IPS-15b (cell line): ENCODE measurements around the gene TBX1.

Experiments
- H3K27me3 ChIP-seq: one replicate; pipeline ENCODE4 v1.6.1; 2013; ENCODE audit warnings: low read length; ENCODE audit not compliant: control insufficient read depth, insufficient read depth
- H3K36me3 ChIP-seq: one replicate; pipeline ENCODE4 v1.6.1; 2013; ENCODE audit warnings: low read length; ENCODE audit not compliant: control insufficient read depth, insufficient read depth
- H3K4me1 ChIP-seq: one replicate; pipeline ENCODE4 v1.6.1; 2013; ENCODE audit warnings: mild to moderate bottlenecking, low read length; ENCODE audit not compliant: control insufficient read depth, insufficient read depth
- H3K4me3 ChIP-seq: one replicate; pipeline ENCODE4 v1.5.1; 2013; ENCODE audit warnings: low read depth, low read length
- H3K9ac ChIP-seq: one replicate; pipeline ENCODE4 v1.6.1; 2013; ENCODE audit warnings: low read depth, mild to moderate bottlenecking, low read length
- H3K9me3 ChIP-seq: one replicate; pipeline ENCODE4 v1.6.1; 2013; ENCODE audit warnings: mild to moderate bottlenecking, low read length; ENCODE audit not compliant: control insufficient read depth, insufficient read depth

TBX1 gene

GRCh38 chr22:19743651-19744050, 16.9 kb upstream of the TBX1 start:
- no peaks in the 10 kb centered on the region for H3K4me1 ChIP-seq
- no peaks in the 10 kb centered on the region for H3K36me3 ChIP-seq
- no peaks in the 10 kb centered on the region for H3K9me3 ChIP-seq
- no peak overlapping the region for H3K4me3 ChIP-seq
- H3K27me3 ChIP-seq, result no peaks in the 10 kb centered on the region
- no peak overlapping the region for H3K9ac ChIP-seq

- H3K36me3 ChIP-seq, result no peaks in the 10 kb centered on the region
- no peak overlapping the region for H3K4me3 ChIP-seq
- no peak overlapping the region for H3K9ac ChIP-seq
- H3K4me1 ChIP-seq, result no peaks in the 10 kb centered on the region
- H3K27me3 ChIP-seq, result no peaks in the 10 kb centered on the region
- H3K9me3 ChIP-seq, result no peaks in the 10 kb centered on the region
Measured at GRCh38 chr22:19744350-19745006, 16.1 kb upstream of the TBX1 start.

GRCh38 chr22:19745155-19746101, 15.2 kb upstream of the TBX1 start:
- Histone ChIP-seq H3K36me3 (no peaks in the 10 kb centered on the region), H3K4me3 (no peak overlapping the region), H3K27me3 (no peaks in the 10 kb centered on the region), H3K9ac (no peak overlapping the region), H3K4me1 (peaks cover 2% of the 10 kb centered on the region), H3K9me3 (no peaks in the 10 kb centered on the region)

GRCh38 chr22:19746726-19747125, 13.9 kb upstream of the TBX1 start:
- Histone ChIP-seq H3K27me3 (peaks cover 2% of the 10 kb centered on the region), H3K4me3 (no peak overlapping the region), H3K9ac (no peak overlapping the region), H3K9me3 (no peaks in the 10 kb centered on the region), H3K4me1 (peaks cover 2% of the 10 kb centered on the region), H3K36me3 (no peaks in the 10 kb centered on the region)

GRCh38 chr22:19747551-19747950, 13.0 kb upstream of the TBX1 start:
- Histone ChIP-seq H3K27me3 (peaks cover 8% of the 10 kb centered on the region), H3K4me3 (no peak overlapping the region), H3K9ac (no peak overlapping the region), H3K9me3 (no peaks in the 10 kb centered on the region), H3K4me1 (peaks cover 2% of the 10 kb centered on the region), H3K36me3 (no peaks in the 10 kb centered on the region)

GRCh38 chr22:19748139-19748538, 12.4 kb upstream of the TBX1 start:
- H3K9me3 ChIP-seq, result no peaks in the 10 kb centered on the region

GRCh38 chr22:19748991-19749664, 11.4 kb upstream of the TBX1 start:
- no peak overlapping the region for H3K9ac ChIP-seq
- peaks cover 2% of the 10 kb centered on the region for H3K4me1 ChIP-seq
- H3K36me3 ChIP-seq, result no peaks in the 10 kb centered on the region
- no peak overlapping the region for H3K4me3 ChIP-seq
- H3K9me3 ChIP-seq, result no peaks in the 10 kb centered on the region
- H3K27me3 ChIP-seq, result peaks cover 24% of the 10 kb centered on the region

More at GRCh38 chr22:19748139-19748538, 12.4 kb upstream of the TBX1 start:
- Histone ChIP-seq H3K4me1 (peaks cover 2% of the 10 kb centered on the region), H3K4me3 (no peak overlapping the region), H3K36me3 (no peaks in the 10 kb centered on the region), H3K9ac (no peak overlapping the region), H3K27me3 (peaks cover 14% of the 10 kb centered on the region)

GRCh38 chr22:19749876-19750275, 10.7 kb upstream of the TBX1 start:
- no peak overlapping the region for H3K4me3 ChIP-seq
- H3K4me1 ChIP-seq, result peaks cover 2% of the 10 kb centered on the region
- peaks cover 3% of the 10 kb centered on the region for H3K36me3 ChIP-seq
- no peak overlapping the region for H3K9ac ChIP-seq
- no peaks in the 10 kb centered on the region for H3K9me3 ChIP-seq
- peaks cover 31% of the 10 kb centered on the region for H3K27me3 ChIP-seq

GRCh38 chr22:19750507-19751490, 9.8 kb upstream of the TBX1 start:
- Histone ChIP-seq H3K9ac (no peak overlapping the region), H3K9me3 (no peaks in the 10 kb centered on the region), H3K36me3 (peaks cover 3% of the 10 kb centered on the region), H3K27me3 (peaks cover 39% of the 10 kb centered on the region), H3K4me1 (peaks cover 2% of the 10 kb centered on the region), H3K4me3 (no peak overlapping the region)

GRCh38 chr22:19751497-19752245, 8.9 kb upstream of the TBX1 start:
- Histone ChIP-seq H3K27me3 (peaks cover 47% of the 10 kb centered on the region), H3K4me1 (peaks cover 2% of the 10 kb centered on the region), H3K9ac (no peak overlapping the region), H3K4me3 (no peak overlapping the region), H3K9me3 (no peaks in the 10 kb centered on the region), H3K36me3 (peaks cover 3% of the 10 kb centered on the region)
